Activated T-cell treated with anti-CD3 and anti-CD28 coated beads, Interleukin-2, amount 50 U/mL, for 4 hours (primary cell): ENCODE data around the gene MEMO1. TPM values are rescaled to one million over a fixed set of nuclear protein-coding genes. Genes with fewer than 3 reads are reported as not detected.

Experiments used
- ATAC-seq, 2 donors: fragments of 200-7000 bp; cut with Tn5 transposase; one replicate each; pipeline ENCODE4 v1.10.0; 2021
- DNase-seq: peaks from one replicate; pipeline ENCODE4 v3.0.0-alpha.2; 2020
- H3K27me3 Mint-ChIP-seq: one replicate; pipeline ENCODE4 v1.8.0; 2021; ENCODE audit warnings: low read depth, mixed read lengths
- H3K36me3 Mint-ChIP-seq: one replicate; pipeline ENCODE4 v1.8.0; 2022; ENCODE audit warnings: mixed read lengths; ENCODE audit not compliant: insufficient read depth
- H3K4me1 Mint-ChIP-seq: one replicate; pipeline ENCODE4 v1.8.0; 2021; ENCODE audit warnings: low read depth, mixed read lengths
- H3K4me3 Mint-ChIP-seq: one replicate; pipeline ENCODE4 v1.8.0; 2021; ENCODE audit warnings: mild to moderate bottlenecking, moderate library complexity, mixed read lengths
- H3K9me3 Mint-ChIP-seq: one replicate; pipeline ENCODE4 v1.8.0; 2021; ENCODE audit warnings: mixed read lengths
- total RNA-seq, 3 donors: library from RNA; stranded (reverse); gene quantifications; one replicate each; pipeline ENCODE4 v1.2.1, GENCODE V29; 2021

MEMO1 gene
- total RNA-seq, 3 donors from 2014 or later: 71.1 to 75.3 (median 73.6) TPM

DNA sequence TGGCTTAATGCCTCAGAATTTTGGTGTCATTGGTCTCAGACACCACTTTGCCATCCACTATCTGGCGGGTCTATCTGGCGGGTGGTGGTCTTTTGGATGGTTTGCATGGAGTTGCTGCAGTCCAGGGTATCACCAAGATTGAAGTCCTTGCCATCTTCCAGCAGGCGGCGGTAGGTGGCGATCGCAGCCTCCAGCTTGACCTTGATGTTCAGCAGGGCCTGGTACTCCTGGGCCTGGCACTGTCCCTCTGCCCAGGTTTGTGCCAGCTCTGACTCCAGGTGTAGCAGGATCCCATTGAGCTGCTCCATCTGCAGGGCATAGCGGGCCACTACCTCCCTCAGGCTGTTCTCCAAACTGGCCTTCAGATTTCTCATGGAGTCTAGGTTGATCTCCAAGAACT, 188.2 kb downstream of the MEMO1 start:
- ATAC-seq (no peak), DNase-seq (no peak)
- no peaks in the 10 kb centered on the region for H3K4me1 Mint-ChIP-seq
- peaks cover 43% of the 10 kb centered on the region for H3K9me3 Mint-ChIP-seq
- H3K4me3 Mint-ChIP-seq: no peak overlapping the region
- peaks cover 8% of the 10 kb centered on the region for H3K27me3 Mint-ChIP-seq
- H3K36me3 Mint-ChIP-seq: no peaks in the 10 kb centered on the region

Other genes starting within 250 kb of the MEMO1 start
- gene DPY30, start 28.8 kb upstream of the MEMO1 start, total RNA-seq: 10 to 100 TPM; 65.0 to 70.0 (median 66.1) TPM
- 10 to 100 TPM; 16.2 to 19.8 (median 17.5) TPM for gene SPAST, start 52.5 kb upstream of the MEMO1 start, total RNA-seq
- 10 to 100 TPM; 23.5 to 30.7 (median 23.5) TPM for gene SLC30A6, start 154.9 kb upstream of the MEMO1 start, total RNA-seq